GM12801 (cell line): Measurements from ENCODE around the gene HPSE2.

Experiments used
- CTCF ChIP-seq: IDR thresholded peaks from one replicate; pipeline ENCODE4 v1.5.1; 2011; ENCODE audit warnings: control low read depth; ENCODE audit not compliant: insufficient read length; ENCODE audit errors: extremely low read depth

Gene HPSE2

GRCh38 chr10:98418665-98419468, 816.8 kb downstream of the HPSE2 start:
- no peak for TF ChIP-seq CTCF

- no peak for TF ChIP-seq CTCF
Measured at GRCh38 chr10:98417973-98418664, 817.5 kb downstream of the HPSE2 start.

GRCh38 chr10:98417481-98417959, 818.1 kb downstream of the HPSE2 start:
- no peak for TF ChIP-seq CTCF

- no peak for TF ChIP-seq CTCF
Measured at GRCh38 chr10:98416606-98417388, 818.9 kb downstream of the HPSE2 start.

GRCh38 chr10:98415731-98416119, 819.9 kb downstream of the HPSE2 start:
- TF ChIP-seq CTCF = no peak

- TF ChIP-seq CTCF = no peak
Measured at GRCh38 chr10:98414932-98415730, 820.5 kb downstream of the HPSE2 start, which contains the start of gene PYROXD2. Gene PYROXD2, minus strand, starts transcription at chr10:98415182. Its CDS starts 47 bp downstream, at chr10:98415135.
